ENCODE results near the gene ANKMY1. TPM values are rescaled to one million over a fixed set of nuclear protein-coding genes. Genes with fewer than 3 reads are reported as not detected.

The ANKMY1 gene
- total and polyA plus RNA-seq, 2 of the 13 experiments (the other 11 are each of a cell fraction or from before 2014, with no cell fraction given) = 11.7 to 18.8 TPM

GRCh38 chr2:240434728-240435456 lies 122.9 kb downstream of the ANKMY1 start:
- ATAC-seq (no peak), FAIRE-seq (no peak), DNase-seq (ENCODE audit: low spot score) (peak; percentile 52)
- H3K9me3 ChIP-seq (ENCODE audit: low read length) = no peaks in the 10 kb centered on the region
- no peaks in the 10 kb centered on the region for H3K36me3 ChIP-seq (replicated peaks in 1 of 2; ENCODE audit: control insufficient read depth in 1 of 2, insufficient read depth in 2 of 2, low read length in 2 of 2)
- no peak overlapping the region for H3K27ac ChIP-seq (ENCODE audit: extremely low read length, insufficient read depth, low read length)
- peak overlapping the region in 2 of 3 experiments; percentile 25 to 49; a peak in 2 of 6 replicates for H3K4me3 ChIP-seq (replicated peaks in 1 of 3; ENCODE audit: insufficient read depth in 1 of 3, low read depth in 2 of 3, low read length in 3 of 3)
- peaks cover 3% of the 10 kb centered on the region; the same call in 1 of the 2 replicates for H4K20me1 ChIP-seq (ENCODE audit: insufficient read depth, low read length)
- no peak overlapping the region for H2AFZ ChIP-seq (ENCODE audit: low read length)
- BruUV-seq (replicated peaks) = no TSS peak
- ChIA-PET CTCF (ENCODE audit: low intra/inter-chr PET ratio, low total read pairs) (no interaction called here), POLR2A (interaction anchor here (0.9 to 1.7 kb wide), 3 partner anchors 179 to 184 kb away, joined by 3 to 7 read pairs (median 3); no protein-coding TSS in a partner anchor)
- in situ Hi-C loops (cut with HindIII; ENCODE audit: extremely low pct_ligation_motif_present, low pct_unique_long_range_greater_than_20kb) = loop anchor here (5.0 kb wide), 2 partner anchors 203 to 283 kb away; no protein-coding TSS in a partner anchor
- intact Hi-C loops (cut with micrococcal nuclease; ENCODE audit: unreplicated experiment) = loop anchor here (5.0 kb wide), 2 partner anchors 183 to 283 kb away; no protein-coding TSS in a partner anchor
- WGBS (ENCODE audit: low lambda C conversion rate) = 27% methylated on average over 40 of the region's 71 CpGs
- no peaks in the 10 kb centered on the region for H3K79me2 ChIP-seq (ENCODE audit: insufficient read depth, low read length)
- peaks cover 10% of the 10 kb centered on the region for H3K4me1 ChIP-seq (ENCODE audit: insufficient read depth, low read length)
- H3K4me2 ChIP-seq (ENCODE audit: low read depth, low read length) = peak overlapping the region; percentile 33
- no peak overlapping the region for H3K9ac ChIP-seq (ENCODE audit: insufficient read depth, low read depth, low read length)
- H3K27me3 ChIP-seq (ENCODE audit: control insufficient read depth in 1 of 2, insufficient read depth in 2 of 2, low read length in 2 of 2) = peaks cover 36 to 69% of the 10 kb centered on the region in 2 experiments
- TF ChIP-seq RORA (CRISPR knock-in tag; IDR thresholded peaks at IDR 0.05) (no peak), ZHX1 (CRISPR knock-in tag; IDR thresholded peaks at IDR 0.05; ENCODE audit: low read depth) (no peak), BRCA1 (CRISPR knock-in tag; IDR thresholded peaks at IDR 0.05) (no peak), RBAK (CRISPR knock-in tag; IDR thresholded peaks at IDR 0.05) (no peak), GABPB1 (CRISPR knock-in tag; IDR thresholded peaks at IDR 0.05) (peak; percentile 88), BHLHE40 (IDR thresholded peaks at IDR 0.05; ENCODE audit: low read length) (no peak), SAFB2 (CRISPR knock-in tag; IDR thresholded peaks at IDR 0.05; ENCODE audit: borderline replicate concordance, low read depth) (no peak), TOPORS (CRISPR knock-in tag; IDR thresholded peaks at IDR 0.05) (no peak), HNRNPK (IDR thresholded peaks at IDR 0.05; ENCODE audit: low read depth, low read length, poor library complexity, severe bottlenecking) (peak; percentile 28), TFDP1 (CRISPR knock-in tag; IDR thresholded peaks at IDR 0.05; ENCODE audit: borderline replicate concordance) (peak; percentile 45; the same call in 1 of the 2 replicates), ZNF687 (CRISPR knock-in tag; IDR thresholded peaks at IDR 0.05) (peak; percentile 15; the same call in 1 of the 2 replicates), ZNF329 (CRISPR knock-in tag; IDR thresholded peaks at IDR 0.05; ENCODE audit: low read depth) (0 out of 2 replicates have a peak, but pooled peaks have one; percentile 23)

Measured in HepG2 (cell line).